D341Med (cell line): ENCODE results near the gene TNS1.

Experiments
- DNase-seq: peaks from one replicate; pipeline ENCODE4 v3.0.0; 2012; ENCODE audit warnings: low spot score

The TNS1 gene

DNA sequence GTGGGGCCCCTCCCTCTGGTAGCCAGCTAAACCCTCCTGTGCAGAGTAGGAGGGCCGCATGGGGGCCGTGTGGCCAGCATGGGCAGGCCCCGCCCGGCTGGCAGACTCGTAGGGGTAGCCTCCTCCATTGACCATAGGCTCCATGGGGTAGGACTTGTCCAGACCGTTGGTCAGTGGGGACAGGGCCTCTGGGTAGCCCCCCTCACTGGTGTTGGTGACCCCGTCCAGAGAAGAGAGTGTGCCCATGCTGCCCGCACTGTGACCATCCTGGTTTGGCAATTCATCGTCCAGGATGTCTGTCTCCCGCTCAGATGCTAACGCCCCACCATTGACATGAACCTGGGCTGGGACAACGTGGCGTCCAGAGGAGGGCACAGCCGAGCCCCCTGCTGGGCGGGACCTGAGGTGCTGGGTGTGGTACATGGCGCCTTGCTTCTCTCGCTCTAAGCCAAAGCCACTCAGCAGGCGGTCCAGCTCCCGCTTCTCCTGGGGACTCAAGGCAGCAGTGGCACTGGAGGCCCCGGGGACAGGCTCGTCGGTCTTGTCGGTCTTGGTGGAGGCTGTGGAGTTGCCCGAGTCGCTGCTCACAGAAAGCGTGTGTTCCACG lies 154.3 kb downstream of the TNS1 start:
- no peak for DNase-seq

GRCh38 chr2:217847552-217848350 lies 155.0 kb downstream of the TNS1 start:
- no peak for DNase-seq

DNA sequence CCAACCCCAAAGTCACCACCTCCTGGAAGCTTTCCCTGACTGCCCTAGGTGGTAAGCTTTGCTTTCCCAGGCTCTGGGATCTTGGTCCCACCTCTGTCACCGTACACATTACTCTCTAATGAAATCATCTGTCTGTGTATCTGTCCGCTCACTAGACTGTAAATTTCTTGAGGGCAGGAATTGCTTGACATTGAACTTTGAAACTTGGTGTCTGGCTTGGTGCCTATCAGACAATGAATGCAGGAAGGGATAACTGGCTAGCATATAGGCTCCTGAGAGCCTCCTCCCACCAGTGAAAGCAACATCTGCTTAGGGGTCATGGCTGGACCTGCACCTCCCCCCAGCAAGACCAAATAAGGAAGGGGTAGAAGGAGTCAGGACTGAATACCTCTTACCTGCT lies 155.7 kb downstream of the TNS1 start:
- DNase-seq, result no peak

- no peak for DNase-seq
These were observed 156.5 kb downstream of the TNS1 start for GRCh38 chr2:217846321-217846743.

DNA sequence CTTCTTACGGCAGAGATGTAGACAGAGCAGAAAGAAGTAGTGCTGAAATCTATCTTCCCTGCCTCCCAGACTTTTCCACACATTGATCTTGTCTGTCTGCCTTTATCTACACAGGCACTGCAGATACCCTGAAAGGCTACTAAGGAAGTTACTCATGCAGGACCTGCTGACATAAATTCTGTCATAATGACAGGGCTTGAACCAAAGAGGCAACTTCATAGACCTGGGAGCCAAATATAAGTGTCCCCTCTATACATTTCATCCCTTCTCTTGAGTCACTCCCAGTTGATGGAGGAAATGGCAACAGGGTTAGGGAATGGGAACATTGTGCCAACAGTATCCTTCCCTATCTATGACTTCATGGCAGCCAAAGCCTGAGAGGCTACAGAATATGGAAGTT lies 157.5 kb downstream of the TNS1 start:
- no peak for DNase-seq

DNA sequence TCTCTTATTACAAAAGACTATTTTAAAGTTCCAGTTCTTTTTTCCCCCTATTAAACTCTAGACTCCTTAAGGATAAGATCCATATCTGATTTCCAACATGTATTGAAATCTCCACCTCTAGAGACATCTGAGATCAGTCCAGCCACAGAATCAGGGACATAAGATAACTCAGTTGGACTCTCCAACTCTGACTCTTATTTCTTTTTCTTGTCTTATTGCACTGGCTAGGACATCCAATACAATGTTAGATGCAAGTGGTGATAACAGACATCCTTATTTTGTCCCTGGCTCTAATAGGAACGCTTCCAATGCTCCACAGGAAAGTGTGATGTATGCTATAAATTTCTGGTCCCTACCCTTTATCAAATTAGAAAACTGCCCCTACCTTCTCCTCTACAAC lies 158.1 kb downstream of the TNS1 start:
- no peak for DNase-seq

DNA sequence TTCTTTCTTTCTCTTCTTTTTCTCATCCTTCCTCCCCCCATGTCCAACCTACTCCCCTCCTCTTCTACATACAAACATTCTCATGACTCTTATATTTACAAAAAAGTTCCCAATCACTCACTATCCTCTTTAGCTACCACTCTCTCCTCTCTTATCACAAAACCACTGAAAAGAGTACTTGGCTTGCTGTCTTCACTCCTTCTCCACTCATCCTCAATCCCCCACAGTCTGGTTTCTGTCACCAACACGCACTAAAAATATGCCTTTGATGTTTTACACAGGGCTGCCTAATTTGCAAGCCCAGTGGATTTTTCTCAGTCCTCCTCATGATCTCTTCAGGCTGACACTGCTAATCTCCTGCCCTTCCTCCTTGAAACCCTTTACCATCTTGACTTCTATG lies 159.5 kb downstream of the TNS1 start:
- no peak for DNase-seq

GRCh38 chr2:217842017-217842416 lies 160.8 kb downstream of the TNS1 start:
- no peak for DNase-seq

DNA sequence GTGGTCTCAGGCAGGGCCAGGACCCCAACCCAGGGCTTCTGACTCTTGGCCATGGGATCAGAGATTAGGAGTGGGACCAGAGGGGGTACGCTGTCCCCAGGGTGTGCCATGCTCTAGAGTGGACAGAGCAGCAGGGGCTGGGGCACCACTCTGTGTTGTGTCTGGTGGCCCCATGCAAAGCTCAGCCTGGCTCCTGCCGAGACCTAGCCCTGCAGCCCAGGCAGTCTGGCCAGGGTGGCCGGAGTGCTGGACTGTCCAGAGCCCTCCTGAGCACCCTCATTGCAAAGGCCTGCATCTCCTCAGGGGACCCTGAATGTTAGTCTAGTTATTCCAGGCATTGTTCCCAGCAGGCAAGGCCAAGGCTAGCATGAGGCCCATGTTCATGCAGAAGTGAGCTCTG lies 162.3 kb downstream of the TNS1 start:
- DNase-seq, result no peak

DNA sequence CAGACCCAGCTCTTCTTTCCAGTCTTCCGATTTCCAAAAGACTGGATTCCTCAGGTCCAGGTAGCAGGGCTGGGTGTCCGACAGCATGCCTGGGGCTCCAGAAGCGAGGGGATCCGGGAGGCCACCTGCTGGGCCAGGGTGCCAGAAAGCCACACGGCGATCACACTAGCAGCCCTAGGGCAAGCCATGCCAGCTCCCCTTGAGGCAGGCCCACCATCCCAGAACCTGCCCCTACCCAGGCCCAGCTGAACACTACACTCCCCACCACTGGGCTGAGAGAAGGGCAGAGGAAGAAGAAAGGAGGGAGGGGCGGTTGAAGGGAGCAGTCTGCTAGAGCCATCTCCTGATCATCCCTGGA lies 163.1 kb downstream of the TNS1 start:
- no peak for DNase-seq

- no peak for DNase-seq
These were observed 163.6 kb downstream of the TNS1 start for GRCh38 chr2:217839073-217839749.

DNA sequence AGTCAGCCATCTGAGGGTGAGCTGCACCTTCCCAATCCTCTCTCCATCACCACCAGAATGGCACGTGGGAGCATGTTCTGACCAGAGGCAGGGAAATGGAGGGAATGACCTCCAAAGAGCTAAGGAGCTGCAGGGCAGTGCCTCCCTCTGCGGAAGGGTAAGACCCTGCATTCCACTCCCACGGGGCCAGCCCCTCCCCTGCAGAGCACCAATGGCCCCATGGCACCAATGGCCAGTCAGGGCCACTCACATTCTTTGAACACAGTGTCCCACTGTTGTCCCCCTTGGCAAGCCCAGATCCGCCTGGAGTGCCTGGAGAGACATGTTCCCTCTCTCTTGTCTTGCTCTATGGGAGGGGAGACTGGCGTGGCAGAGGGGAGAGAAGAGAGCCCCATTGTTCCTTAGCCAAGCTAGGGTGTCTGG lies 164.4 kb downstream of the TNS1 start:
- DNase-seq, result no peak

- DNase-seq, result no peak
These were observed 165.3 kb downstream of the TNS1 start for GRCh38 chr2:217837530-217837929.

GRCh38 chr2:217836901-217837491 lies 165.8 kb downstream of the TNS1 start:
- DNase-seq, result no peak

DNA sequence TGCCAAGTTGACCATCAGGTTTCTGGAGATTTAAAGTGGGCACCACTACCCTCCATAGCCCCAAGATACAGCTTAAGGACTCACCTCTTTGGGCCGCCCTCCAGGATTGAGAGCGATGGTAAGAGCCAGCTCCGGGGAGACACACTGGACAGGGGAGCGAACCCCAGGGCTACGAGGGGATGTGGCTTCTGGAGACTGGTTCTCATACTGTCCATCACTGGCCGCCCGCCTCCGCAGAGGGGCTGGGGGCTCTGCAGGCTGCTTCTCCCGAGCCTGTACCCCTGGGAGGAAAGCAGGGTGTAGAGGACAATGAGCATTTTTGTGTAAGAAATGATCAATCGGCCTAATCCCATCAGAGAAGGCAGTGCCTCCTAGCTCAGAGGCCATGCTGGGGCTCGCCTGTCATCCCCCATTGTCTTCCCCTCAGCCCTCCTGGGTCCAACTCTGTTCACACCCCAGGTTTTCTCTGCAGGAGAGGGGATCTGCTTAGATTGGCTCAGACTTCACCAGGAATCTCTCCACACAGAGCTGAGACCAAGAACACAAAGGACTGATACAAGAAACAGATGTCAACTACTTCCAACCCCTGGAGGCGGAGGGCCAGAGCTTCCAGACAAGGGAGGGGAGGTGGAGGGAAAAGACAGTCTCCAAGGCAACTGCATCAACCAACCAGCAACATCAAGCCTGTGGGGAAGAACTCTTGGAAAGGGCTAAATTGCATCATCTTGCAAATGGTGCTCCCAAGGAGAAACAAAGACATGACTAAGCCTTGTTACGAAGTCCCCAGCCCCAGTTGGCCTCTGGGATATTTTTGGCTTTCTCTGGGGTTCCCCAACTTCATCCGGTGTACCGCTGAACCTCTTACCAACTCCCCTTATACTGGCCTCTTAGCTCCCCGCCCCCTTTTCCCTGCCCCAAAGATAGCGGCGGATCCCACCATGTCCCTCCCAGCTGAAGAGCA lies 166.6 kb downstream of the TNS1 start:
- no peak for DNase-seq

DNA sequence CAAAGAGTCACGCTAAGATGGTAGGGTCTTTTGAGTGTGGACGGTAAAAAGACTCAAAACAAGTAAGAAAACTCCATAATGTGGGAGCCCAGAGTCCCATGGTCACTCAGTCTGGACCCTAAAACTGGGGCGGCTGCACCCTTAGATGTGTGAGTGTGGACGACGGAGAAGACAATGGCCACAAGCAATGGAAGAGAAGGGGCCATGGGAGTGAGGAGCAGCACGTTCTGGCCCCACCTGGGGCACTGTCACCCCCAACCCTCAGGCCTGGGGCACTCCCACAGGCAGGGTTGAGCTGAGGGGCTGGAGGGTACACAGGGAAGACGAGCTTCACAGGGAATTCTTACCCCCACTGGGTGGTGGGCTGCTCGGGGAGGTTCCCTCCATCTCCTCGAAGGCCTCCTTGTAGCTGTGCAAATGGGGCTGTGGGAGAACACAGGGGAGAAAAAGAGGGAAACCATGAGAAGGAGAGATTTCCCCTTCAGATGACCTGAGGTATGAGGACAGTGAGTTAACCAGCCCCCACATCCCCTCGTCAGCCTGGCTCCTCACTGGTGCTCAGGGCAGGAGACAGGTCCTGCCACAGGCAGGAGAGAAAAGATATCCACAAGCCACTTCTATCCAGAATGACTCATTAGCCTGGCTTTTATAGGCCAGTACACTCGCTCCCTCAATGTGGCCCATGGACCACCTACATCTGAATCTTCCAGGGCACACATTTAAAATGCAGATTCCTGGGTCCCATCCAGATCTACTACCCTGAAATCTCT lies 167.9 kb downstream of the TNS1 start:
- no peak for DNase-seq

DNA sequence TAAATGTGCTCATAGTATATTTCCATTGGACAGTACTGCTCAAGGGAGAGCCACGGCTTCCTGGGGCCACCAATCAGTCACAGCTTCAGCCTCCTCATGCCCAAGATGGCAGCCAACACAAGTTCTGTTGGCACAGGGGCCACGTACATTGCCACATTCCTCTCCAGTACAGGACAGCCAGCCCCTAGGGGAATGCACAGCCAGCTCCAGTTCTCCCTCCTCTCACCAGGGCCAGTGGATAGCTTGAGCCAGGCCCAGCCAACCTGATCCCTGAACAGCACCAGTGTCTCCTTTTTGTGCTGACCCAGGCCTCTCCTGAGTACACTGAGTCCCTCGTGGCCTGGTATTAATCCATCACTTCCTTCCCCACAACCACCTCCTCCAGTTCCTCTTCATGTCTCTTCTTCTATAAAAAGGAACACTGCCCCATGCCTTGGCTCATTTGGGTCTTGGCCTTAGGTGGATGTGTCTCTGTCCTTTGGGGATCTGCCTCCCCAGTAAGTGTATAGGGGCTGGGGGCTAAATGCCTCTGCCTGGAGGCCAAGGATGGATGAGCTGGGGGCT lies 168.7 kb downstream of the TNS1 start:
- no peak for DNase-seq

- DNase-seq, result no peak
These were observed 169.4 kb downstream of the TNS1 start for GRCh38 chr2:217833439-217833838.

DNA sequence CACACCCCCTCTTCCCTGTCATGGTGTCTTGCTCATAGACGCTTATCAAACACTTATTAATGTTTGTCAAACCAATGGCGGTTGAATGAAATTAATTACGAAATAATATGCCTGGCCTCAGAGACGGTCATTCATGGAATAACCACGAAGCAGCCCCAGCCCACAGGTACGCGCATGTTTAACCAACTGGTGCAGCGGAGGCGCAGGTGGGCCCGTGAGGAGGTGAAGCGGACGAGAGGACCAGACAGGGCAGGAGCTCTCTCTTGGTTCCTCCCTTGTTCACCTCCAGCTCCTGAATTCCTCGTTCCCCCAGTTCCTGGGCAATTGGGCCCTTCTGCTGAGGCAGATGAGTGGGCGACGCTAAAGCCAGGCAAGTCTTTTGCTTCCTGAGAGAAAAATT lies 169.8 kb downstream of the TNS1 start:
- DNase-seq, result no peak

DNA sequence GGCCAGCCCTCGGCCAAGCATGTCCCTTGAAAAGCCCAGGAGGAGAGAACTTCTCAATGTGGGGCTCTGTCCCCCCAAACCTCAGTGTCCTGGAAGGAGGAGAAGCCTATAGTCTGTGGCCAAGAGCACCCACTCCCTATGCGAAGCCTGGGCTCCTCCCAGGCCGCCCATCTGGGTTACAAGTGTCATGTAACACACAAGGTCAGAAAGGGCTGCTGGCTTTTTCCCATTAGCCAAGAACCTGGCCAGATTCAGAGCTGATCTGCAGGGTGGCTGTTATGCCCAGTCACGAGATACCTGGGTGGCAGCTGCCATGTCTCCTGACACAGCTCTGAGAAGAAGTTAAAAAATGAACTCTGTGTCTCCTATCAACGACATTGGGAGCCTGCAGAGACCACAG lies 170.7 kb downstream of the TNS1 start:
- DNase-seq, result no peak

GRCh38 chr2:217831306-217831705 lies 171.5 kb downstream of the TNS1 start:
- DNase-seq, result no peak
